SW 1271 (cell line): ENCODE measurements around the gene HIKESHI.
"Not testable (repeated sequence)": the region's sequence is repeated elsewhere in the genome, so short reads cannot be mapped to it uniquely, and the experiment has no call there.

Experiments used
- DNase-seq, 2 experiments: peaks; one replicate each; lab custom pipeline; 2025; lab: John Stamatoyannopoulos, UW

The HIKESHI gene

GRCh38 chr11:86302092-86302793, at the start of gene HIKESHI:
HIKESHI (plus strand) TSS chr11:86302240; CDS start chr11:86302449, 209 bp downstream.
- peak; percentile 97 to 99 for DNase-seq

- DNase-seq: no peak
These were observed 46.1 kb upstream of the HIKESHI start for GRCh38 chr11:86255896-86256295.

- no peak for DNase-seq
These were observed 45.4 kb upstream of the HIKESHI start for GRCh38 chr11:86256608-86257007.

GRCh38 chr11:86257446-86257845, 44.6 kb upstream of the HIKESHI start:
- no peak for DNase-seq

- DNase-seq: no peak
These were observed 42.3 kb upstream of the HIKESHI start for GRCh38 chr11:86259730-86260129.

GRCh38 chr11:86261328-86261727, 40.7 kb upstream of the HIKESHI start:
- no peak for DNase-seq

- DNase-seq: no peak
These were observed 39.7 kb upstream of the HIKESHI start for GRCh38 chr11:86262387-86262786.

- DNase-seq: no peak
These were observed 37.4 kb upstream of the HIKESHI start for GRCh38 chr11:86264649-86265048.

GRCh38 chr11:86265194-86265593, 36.8 kb upstream of the HIKESHI start:
- no peak for DNase-seq

GRCh38 chr11:86269645-86270044, 32.4 kb upstream of the HIKESHI start:
- DNase-seq: no peak

GRCh38 chr11:86274503-86274902, 27.5 kb upstream of the HIKESHI start:
- no peak for DNase-seq

GRCh38 chr11:86274999-86275398, 27.0 kb upstream of the HIKESHI start:
- DNase-seq: no peak

GRCh38 chr11:86275493-86276370, 26.3 kb upstream of the HIKESHI start:
- no peak for DNase-seq

- DNase-seq: no peak
These were observed 24.3 kb upstream of the HIKESHI start for GRCh38 chr11:86277741-86278140.

GRCh38 chr11:86278226-86278625, 23.8 kb upstream of the HIKESHI start:
- DNase-seq: no peak

GRCh38 chr11:86279747-86280146, 22.3 kb upstream of the HIKESHI start:
- DNase-seq: no peak

- DNase-seq: no peak
These were observed 14.6 kb upstream of the HIKESHI start for GRCh38 chr11:86287468-86287796.

GRCh38 chr11:86288776-86289507, 13.1 kb upstream of the HIKESHI start:
- no peak for DNase-seq

GRCh38 chr11:86289508-86290280, 12.3 kb upstream of the HIKESHI start:
- not testable (repeated sequence) for DNase-seq

- DNase-seq: peak; percentile 15 to 62
These were observed 10.4 kb upstream of the HIKESHI start for GRCh38 chr11:86291466-86292262.
